GM03348 (cell line): Measurements from ENCODE around the gene OTOS.

Experiments
- DNase-seq: peaks from one replicate; pipeline ENCODE4 v3.0.0; 2012; ENCODE audit warnings: low spot score

The OTOS gene

GRCh38 chr2:240167588-240167880, 27.1 kb upstream of the OTOS start:
- DNase-seq = no peak

- no peak for DNase-seq
Measured at GRCh38 chr2:240166761-240167587, 26.5 kb upstream of the OTOS start.

- no peak for DNase-seq
Measured at GRCh38 chr2:240166191-240166590, 25.7 kb upstream of the OTOS start.

- no peak for DNase-seq
Measured at GRCh38 chr2:240165661-240166060, 25.2 kb upstream of the OTOS start.

- DNase-seq = no peak
Measured at GRCh38 chr2:240165034-240165433, 24.6 kb upstream of the OTOS start.

GRCh38 chr2:240164586-240164985, 24.1 kb upstream of the OTOS start:
- DNase-seq = no peak

GRCh38 chr2:240163844-240164574, 23.6 kb upstream of the OTOS start:
- DNase-seq = no peak

- no peak for DNase-seq
Measured at GRCh38 chr2:240162939-240163714, 22.7 kb upstream of the OTOS start.

- DNase-seq = no peak
Measured at GRCh38 chr2:240162531-240162930, 22.1 kb upstream of the OTOS start.

- no peak for DNase-seq
Measured at GRCh38 chr2:240162032-240162431, 21.6 kb upstream of the OTOS start.

GRCh38 chr2:240161087-240161750, 20.8 kb upstream of the OTOS start:
- DNase-seq = no peak

GRCh38 chr2:240160291-240161086, 20.0 kb upstream of the OTOS start:
- DNase-seq = no peak

GRCh38 chr2:240159251-240159839, 18.9 kb upstream of the OTOS start:
- no peak for DNase-seq

- DNase-seq = no peak
Measured at GRCh38 chr2:240157147-240157470, 16.7 kb upstream of the OTOS start.

- DNase-seq = no peak
Measured at GRCh38 chr2:240156435-240157146, 16.1 kb upstream of the OTOS start.

GRCh38 chr2:240155745-240156390, 15.4 kb upstream of the OTOS start:
- no peak for DNase-seq

- DNase-seq = no peak
Measured at GRCh38 chr2:240155048-240155744, 14.7 kb upstream of the OTOS start.

- no peak for DNase-seq
Measured at GRCh38 chr2:240154606-240155005, 14.1 kb upstream of the OTOS start.

- DNase-seq = no peak
Measured at GRCh38 chr2:240153418-240153817, 13.0 kb upstream of the OTOS start.
